Activated CD4-positive, alpha-beta memory T cell treated with anti-CD3 and anti-CD28 coated beads for 36 hours (primary cell): Measurements from ENCODE around the gene NBEAL2. TPM values are rescaled to one million over a fixed set of nuclear protein-coding genes. Genes with fewer than 3 reads are reported as not detected.

ENCODE experiments used
- CTCF ChIA-PET: fragments of 350-600 bp; sonication (Branson Sonifier 250); formaldehyde crosslinking; loops from one replicate; lab custom pipeline; 2021; ENCODE audit warnings: antibody characterized with exemption, inconsistent platforms; lab: Charles Lee
- POLR2A ChIA-PET: fragments of 350-600 bp; sonication (Branson Sonifier 250); formaldehyde crosslinking; loops from one replicate; lab custom pipeline; 2021; ENCODE audit warnings: antibody characterized with exemption; lab: Charles Lee
- DNase-seq: peaks from one replicate; pipeline ENCODE4 v3.0.0-alpha.2; 2020
- H3K27ac Mint-ChIP-seq: one replicate; pipeline ENCODE4 v1.8.0; 2021; ENCODE audit warnings: mixed read lengths
- H3K27me3 Mint-ChIP-seq: one replicate; pipeline ENCODE4 v1.8.0; 2021; ENCODE audit warnings: mixed read lengths
- H3K36me3 Mint-ChIP-seq: one replicate; pipeline ENCODE4 v1.8.0; 2021; ENCODE audit warnings: mixed read lengths
- H3K4me1 Mint-ChIP-seq: one replicate; pipeline ENCODE4 v1.8.0; 2021; ENCODE audit warnings: low read depth, mixed read lengths
- H3K4me3 Mint-ChIP-seq: one replicate; pipeline ENCODE4 v1.8.0; 2021; ENCODE audit warnings: mild to moderate bottlenecking, mixed read lengths
- H3K9me3 Mint-ChIP-seq: one replicate; pipeline ENCODE4 v1.8.0; 2021; ENCODE audit warnings: mixed read lengths
- intact Hi-C: fragments of 100-400 bp; cut with micrococcal nuclease; formaldehyde crosslinking; loops from one replicate; pipeline ENCODE4 v1.15.1; 2023
- total RNA-seq, 2 experiments: library from RNA; stranded (reverse); gene quantifications; one replicate each; pipeline ENCODE4 v1.2.3, GENCODE V29; 2021

NBEAL2 gene
- total RNA-seq, 2 experiments from 2014 or later: 114 to 117 TPM

DNA sequence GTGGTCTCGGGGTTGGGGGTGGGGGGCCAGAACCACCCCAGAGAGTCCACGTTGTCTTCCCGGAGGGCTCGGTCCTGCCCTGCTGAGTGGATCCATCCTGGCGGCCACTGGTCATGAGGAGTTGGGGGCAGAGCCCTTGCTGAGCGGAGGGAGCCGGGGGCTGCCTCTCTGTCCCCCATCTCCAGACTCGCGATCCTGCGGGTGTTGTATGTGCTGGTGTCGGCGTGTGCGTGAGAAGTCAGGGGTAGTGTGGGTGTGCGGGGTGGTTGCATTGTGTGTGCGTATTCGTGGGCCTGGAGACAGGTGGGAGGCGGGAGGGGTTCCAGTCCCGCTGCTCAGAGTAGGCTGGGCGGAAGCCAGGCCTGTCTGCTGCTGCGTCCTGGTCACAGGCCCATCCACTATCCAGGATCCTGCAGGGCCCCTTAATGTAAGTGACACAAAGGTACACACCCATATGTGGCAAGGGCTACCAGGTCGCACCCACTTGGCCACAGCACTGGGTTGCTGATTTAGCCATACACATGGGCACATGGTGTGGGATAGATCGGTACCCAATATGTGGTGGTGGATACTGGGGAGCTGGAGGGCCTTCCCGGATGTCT, 30.7 kb downstream of the NBEAL2 start:
- Mint-ChIP-seq H3K9me3 (no peaks in the 10 kb centered on the region), H3K4me3 (no peak overlapping the region), H3K27ac (no peak overlapping the region), H3K27me3 (no peaks in the 10 kb centered on the region), H3K36me3 (peaks cover 25% of the 10 kb centered on the region), H3K4me1 (peaks cover 7% of the 10 kb centered on the region)
- intact Hi-C loops: loop anchor here (10.0 kb wide), 1 partner anchor 315 kb away; no protein-coding TSS in a partner anchor
- ChIA-PET CTCF (interaction anchor here (1.0 kb wide), 1 partner anchor 12 kb away, joined by 4 read pairs; no protein-coding TSS in a partner anchor), POLR2A (no interaction called here)
- peak; percentile 8 for DNase-seq

DNA sequence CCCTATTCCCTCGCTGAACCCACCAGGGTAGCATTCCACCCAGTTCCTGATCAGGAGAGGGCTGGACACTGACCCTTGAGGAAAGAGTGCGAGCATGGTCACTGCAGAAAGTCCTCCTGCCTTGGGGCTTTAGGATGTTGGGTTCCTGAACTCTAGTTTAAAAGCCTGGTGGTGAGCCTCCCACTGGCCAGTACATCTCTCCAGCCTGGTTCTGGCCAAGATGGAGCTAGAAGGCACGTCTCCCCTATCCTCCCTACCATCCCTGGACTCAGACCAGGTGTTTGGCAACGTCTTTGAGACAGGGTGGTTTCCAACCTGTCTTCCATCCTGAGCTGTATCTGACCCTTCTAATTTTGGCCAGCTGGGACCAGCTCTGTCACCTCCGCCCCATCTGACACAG, 31.4 kb downstream of the NBEAL2 start:
- ChIA-PET CTCF (interaction anchor here (1.0 kb wide), 2 partner anchors 12 to 19 kb away, joined by 3 to 4 read pairs; no protein-coding TSS in a partner anchor), POLR2A (interaction anchor here (0.5 kb wide), 1 partner anchor 99 kb away, joined by 3 read pairs; no protein-coding TSS in a partner anchor)
- H3K4me3 Mint-ChIP-seq: no peak overlapping the region
- H3K27me3 Mint-ChIP-seq: no peaks in the 10 kb centered on the region
- H3K36me3 Mint-ChIP-seq: peaks cover 20% of the 10 kb centered on the region
- H3K27ac Mint-ChIP-seq: no peak overlapping the region
- intact Hi-C loops: loop anchor here (10.0 kb wide), 1 partner anchor 314 kb away; no protein-coding TSS in a partner anchor
- H3K4me1 Mint-ChIP-seq: peaks cover 7% of the 10 kb centered on the region
- DNase-seq: no peak
- H3K9me3 Mint-ChIP-seq: no peaks in the 10 kb centered on the region

DNA sequence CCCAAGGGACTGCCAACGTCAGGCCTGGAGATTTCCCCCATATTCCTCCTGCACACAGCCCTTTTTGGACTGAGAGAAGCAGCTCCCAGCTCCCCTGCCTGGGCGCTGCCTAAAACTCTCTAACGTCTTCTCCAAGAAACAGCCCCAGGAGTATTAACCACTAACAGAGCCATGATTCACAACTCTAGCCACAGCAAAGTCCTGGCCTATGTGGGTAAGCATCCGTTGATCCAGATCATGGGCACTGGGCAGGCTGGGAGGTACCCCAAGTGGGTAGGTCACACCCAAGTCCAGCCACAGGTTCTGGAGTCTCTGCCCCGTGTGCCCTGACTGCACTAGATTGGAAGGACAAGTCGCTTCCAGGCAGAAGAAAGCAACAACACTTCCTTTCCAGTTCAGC, 31.9 kb downstream of the NBEAL2 start:
- ChIA-PET CTCF (interaction anchor here (1.0 kb wide), 2 partner anchors 13 to 19 kb away, joined by 3 to 4 read pairs; no protein-coding TSS in a partner anchor), POLR2A (interaction anchor here (0.5 kb wide), 1 partner anchor 99 kb away, joined by 3 read pairs; no protein-coding TSS in a partner anchor)
- Mint-ChIP-seq H3K27ac (no peak overlapping the region), H3K27me3 (no peaks in the 10 kb centered on the region), H3K4me3 (no peak overlapping the region), H3K4me1 (peaks cover 10% of the 10 kb centered on the region), H3K9me3 (no peaks in the 10 kb centered on the region), H3K36me3 (peaks cover 17% of the 10 kb centered on the region)
- intact Hi-C loops: loop anchor here (10.0 kb wide), 1 partner anchor 313 kb away; no protein-coding TSS in a partner anchor
- no peak for DNase-seq

DNA sequence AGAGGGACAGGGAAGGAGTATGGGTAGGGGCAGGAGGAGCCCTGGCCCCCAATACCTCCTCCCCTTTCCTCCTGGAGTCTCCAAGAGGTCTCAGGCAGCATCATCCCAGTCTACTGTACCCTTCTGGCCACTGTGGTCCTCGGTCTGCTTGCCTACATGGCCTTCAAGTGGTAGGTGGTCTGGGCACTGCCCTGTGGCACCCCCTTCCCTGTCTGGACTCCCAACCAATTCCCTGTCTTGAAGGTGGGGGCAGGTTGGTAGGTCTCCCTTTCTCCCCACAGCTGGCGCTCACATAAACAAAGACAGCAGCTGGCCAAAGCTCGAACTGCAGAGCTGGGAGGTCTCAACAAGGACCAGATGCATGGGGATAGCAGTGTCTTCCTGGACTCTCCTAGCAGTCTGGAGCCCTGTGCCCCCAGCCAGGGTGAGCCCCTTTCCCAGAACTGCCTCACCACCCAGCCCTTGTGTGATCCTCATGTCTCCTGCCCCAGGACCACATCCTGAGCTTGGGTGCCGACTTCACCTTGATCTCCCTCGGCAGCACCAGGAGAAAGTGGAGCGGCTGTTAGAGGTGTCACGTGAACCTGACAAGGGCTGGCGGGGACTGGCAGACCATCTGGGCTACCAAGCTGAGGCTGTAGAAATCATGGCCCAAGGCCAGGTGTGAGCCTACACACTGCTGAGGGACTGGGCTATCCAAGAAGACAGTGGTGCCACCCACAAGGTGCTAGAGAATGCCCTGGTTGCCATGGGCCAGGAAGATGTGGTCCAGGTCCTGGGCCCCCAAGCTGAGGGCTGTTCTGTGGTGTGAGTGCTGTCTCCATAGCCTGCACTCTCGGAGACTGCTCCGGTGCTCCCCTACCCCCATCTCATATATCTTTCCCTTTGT, 33.1 kb downstream of the NBEAL2 start:
- H3K27me3 Mint-ChIP-seq: no peaks in the 10 kb centered on the region
- H3K27ac Mint-ChIP-seq: no peak overlapping the region
- peak; percentile 9 for DNase-seq
- peaks cover 18% of the 10 kb centered on the region for H3K36me3 Mint-ChIP-seq
- peaks cover 23% of the 10 kb centered on the region for H3K4me1 Mint-ChIP-seq
- H3K9me3 Mint-ChIP-seq: no peaks in the 10 kb centered on the region
- POLR2A ChIA-PET: no interaction called here
- CTCF ChIA-PET: no interaction called here
- intact Hi-C loops: loop anchor here (10.0 kb wide), 1 partner anchor 312 kb away; no protein-coding TSS in a partner anchor
- H3K4me3 Mint-ChIP-seq: no peak overlapping the region

DNA sequence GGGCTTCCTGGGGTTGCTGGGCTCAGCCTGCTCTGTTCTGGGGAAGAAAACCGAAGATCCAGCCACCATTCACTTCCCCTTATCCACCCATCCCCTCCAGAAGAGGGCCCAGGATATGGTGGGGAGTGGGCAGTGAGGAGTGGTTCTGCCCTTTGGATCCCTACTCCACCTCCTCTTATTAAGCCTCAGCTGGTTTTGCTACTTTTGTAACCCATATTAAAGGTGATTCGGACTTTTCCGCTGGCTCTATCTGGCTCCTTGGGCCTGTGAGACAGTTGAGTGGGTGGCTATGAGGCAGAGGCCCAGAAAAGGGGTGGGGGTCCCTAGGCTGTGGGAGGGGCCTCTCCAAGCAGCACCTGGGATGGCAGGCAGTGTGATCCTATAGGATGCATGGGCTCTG, 33.8 kb downstream of the NBEAL2 start:
- Mint-ChIP-seq H3K36me3 (peaks cover 19% of the 10 kb centered on the region), H3K4me3 (no peak overlapping the region), H3K9me3 (no peaks in the 10 kb centered on the region), H3K27ac (no peak overlapping the region), H3K4me1 (peaks cover 29% of the 10 kb centered on the region), H3K27me3 (no peaks in the 10 kb centered on the region)
- no peak for DNase-seq
- ChIA-PET CTCF (no interaction called here), POLR2A (no interaction called here)
- intact Hi-C loops: loop anchor here (10.0 kb wide), 1 partner anchor 312 kb away; no protein-coding TSS in a partner anchor

DNA sequence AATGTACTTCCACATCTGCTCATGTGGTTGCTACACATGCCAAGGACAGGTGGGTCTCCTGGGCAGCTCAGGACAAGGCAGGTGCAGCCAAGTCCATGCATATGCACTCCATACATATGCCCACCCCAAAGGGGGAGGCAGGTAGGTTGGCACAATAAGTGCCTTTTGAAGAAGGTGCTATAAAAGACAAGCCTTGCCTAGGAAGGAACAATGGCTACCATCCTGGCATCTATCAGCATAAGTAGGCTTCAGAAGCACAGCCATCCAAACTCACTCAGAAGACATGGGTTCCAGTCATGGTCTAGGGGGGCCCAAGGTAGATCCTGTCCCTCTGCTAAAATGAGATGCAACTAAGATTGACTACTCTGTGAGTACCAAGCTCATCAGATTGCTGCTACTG, 34.6 kb downstream of the NBEAL2 start:
- intact Hi-C loops: loop anchor here (10.0 kb wide), 1 partner anchor 311 kb away; no protein-coding TSS in a partner anchor
- H3K36me3 Mint-ChIP-seq: peaks cover 18% of the 10 kb centered on the region
- no peak overlapping the region for H3K4me3 Mint-ChIP-seq
- no peaks in the 10 kb centered on the region for H3K27me3 Mint-ChIP-seq
- DNase-seq: no peak
- peak overlapping the region; percentile 43 for H3K27ac Mint-ChIP-seq
- peaks cover 34% of the 10 kb centered on the region for H3K4me1 Mint-ChIP-seq
- ChIA-PET POLR2A (no interaction called here), CTCF (no interaction called here)
- no peaks in the 10 kb centered on the region for H3K9me3 Mint-ChIP-seq

DNA sequence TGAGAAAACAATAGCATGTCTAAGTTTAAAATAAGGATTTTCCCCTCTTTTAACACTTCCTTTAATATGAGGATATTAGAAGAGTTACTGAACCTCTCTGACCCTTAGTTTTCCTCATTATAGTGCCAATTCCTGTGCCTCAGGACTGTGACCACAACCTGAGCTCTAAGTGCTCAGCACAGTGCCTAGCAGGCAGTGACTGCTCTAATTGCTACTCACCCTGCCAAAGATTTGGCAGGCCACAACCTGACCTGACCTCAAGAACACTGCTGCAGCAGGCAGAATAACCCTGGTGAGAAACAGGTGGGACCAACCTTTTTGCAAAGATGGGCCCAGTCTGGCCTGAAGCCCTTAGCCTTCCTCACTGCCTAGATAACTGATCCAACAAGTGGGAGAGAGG, 35.7 kb downstream of the NBEAL2 start:
- POLR2A ChIA-PET: no interaction called here
- DNase-seq: no peak
- H3K27me3 Mint-ChIP-seq: no peaks in the 10 kb centered on the region
- H3K36me3 Mint-ChIP-seq: peaks cover 16% of the 10 kb centered on the region
- H3K4me3 Mint-ChIP-seq: no peak overlapping the region
- no peaks in the 10 kb centered on the region for H3K9me3 Mint-ChIP-seq
- H3K4me1 Mint-ChIP-seq: peaks cover 44% of the 10 kb centered on the region
- CTCF ChIA-PET: no interaction called here
- intact Hi-C loops: loop anchor here (5.0 to 10.0 kb wide), 4 partner anchors 38 to 367 kb away; partner anchors contain the start of genes CCDC12, NBEAL2, PTPN23 and SETD2
- peak overlapping the region; percentile 35 for H3K27ac Mint-ChIP-seq

DNA sequence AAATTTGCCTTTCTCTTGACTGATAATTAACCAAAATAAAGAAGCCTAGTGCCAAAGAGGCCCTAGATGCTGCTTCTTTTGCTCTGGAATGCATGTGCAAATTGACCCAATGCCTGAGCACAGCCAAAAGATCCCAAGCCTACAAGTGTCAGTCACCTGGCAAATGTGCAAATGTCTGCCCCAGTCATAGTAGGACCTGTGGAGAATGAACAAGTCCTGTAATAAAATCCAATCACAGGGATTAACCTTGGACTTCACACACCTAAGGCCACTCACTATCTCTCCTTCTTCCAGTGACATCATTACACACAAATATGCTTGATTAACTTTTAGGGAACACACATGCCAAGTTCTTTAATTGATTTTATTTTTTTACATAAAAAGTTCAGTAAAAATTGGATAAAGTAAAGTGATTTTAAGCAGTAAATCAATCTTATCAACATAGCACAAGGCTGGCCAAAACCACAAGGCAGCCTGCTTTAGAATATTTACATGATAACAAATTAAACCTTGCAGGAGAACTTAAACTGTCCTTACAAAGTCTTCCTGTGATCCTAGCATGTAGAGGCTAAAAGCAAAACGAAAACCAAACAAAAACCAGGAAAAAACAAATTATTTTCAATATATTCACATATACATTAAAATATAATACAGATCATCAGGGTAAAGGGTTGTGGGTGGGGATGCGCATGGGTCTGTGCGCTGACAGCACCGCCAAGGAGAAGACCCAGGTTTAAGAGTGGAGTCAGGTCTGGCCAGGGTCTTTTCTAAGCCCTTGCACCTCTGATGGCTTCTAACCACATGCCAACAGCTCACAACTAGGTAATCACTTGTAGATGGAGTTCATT, 36.8 kb downstream of the NBEAL2 start:
- Mint-ChIP-seq H3K9me3 (no peaks in the 10 kb centered on the region), H3K36me3 (peaks cover 13% of the 10 kb centered on the region), H3K27me3 (no peaks in the 10 kb centered on the region), H3K4me1 (peaks cover 47% of the 10 kb centered on the region), H3K27ac (peak overlapping the region; percentile 92), H3K4me3 (no peak overlapping the region)
- DNase-seq: no peak
- intact Hi-C loops: loop anchor here (5.0 to 10.0 kb wide), 4 partner anchors 39 to 366 kb away; partner anchors contain the start of genes CCDC12, NBEAL2, PTPN23 and SETD2
- POLR2A ChIA-PET: no interaction called here
- CTCF ChIA-PET: no interaction called here

DNA sequence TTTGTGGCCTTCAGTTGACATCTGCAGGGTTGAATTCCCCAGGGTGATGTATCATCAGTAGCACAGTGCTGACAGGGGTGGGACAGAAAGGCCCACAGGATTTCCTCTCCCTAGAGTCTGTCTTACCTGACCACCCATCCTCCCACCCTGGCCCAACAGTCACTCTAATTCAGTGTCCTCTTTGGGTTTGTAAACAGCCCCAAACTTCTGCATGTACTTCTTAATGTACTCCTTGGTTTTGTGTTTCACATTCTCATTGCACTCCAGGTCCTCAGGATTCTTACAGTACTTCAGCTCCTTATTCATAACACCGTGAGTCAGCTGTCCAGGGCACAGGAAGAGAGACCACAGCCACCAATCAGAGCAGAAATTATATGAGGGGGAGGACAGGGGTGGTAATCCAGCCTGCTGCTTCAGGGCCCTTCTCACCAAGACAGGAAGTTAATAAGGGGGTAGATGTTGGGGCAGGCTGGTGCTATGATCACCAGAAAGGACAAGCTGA, 37.5 kb downstream of the NBEAL2 start:
- Mint-ChIP-seq H3K9me3 (no peaks in the 10 kb centered on the region), H3K4me3 (peak overlapping the region; percentile 8), H3K27me3 (no peaks in the 10 kb centered on the region), H3K4me1 (peaks cover 47% of the 10 kb centered on the region), H3K27ac (peak overlapping the region; percentile 92), H3K36me3 (peaks cover 13% of the 10 kb centered on the region)
- intact Hi-C loops: loop anchor here (5.0 to 10.0 kb wide), 4 partner anchors 40 to 365 kb away; partner anchors contain the start of genes CCDC12, NBEAL2, PTPN23 and SETD2
- ChIA-PET POLR2A (interaction anchor here (1.2 kb wide), 1 partner anchor 41 kb away, joined by 3 read pairs; the partner anchor contains the start of gene CCDC12), CTCF (no interaction called here)
- DNase-seq: peak; percentile 71

DNA sequence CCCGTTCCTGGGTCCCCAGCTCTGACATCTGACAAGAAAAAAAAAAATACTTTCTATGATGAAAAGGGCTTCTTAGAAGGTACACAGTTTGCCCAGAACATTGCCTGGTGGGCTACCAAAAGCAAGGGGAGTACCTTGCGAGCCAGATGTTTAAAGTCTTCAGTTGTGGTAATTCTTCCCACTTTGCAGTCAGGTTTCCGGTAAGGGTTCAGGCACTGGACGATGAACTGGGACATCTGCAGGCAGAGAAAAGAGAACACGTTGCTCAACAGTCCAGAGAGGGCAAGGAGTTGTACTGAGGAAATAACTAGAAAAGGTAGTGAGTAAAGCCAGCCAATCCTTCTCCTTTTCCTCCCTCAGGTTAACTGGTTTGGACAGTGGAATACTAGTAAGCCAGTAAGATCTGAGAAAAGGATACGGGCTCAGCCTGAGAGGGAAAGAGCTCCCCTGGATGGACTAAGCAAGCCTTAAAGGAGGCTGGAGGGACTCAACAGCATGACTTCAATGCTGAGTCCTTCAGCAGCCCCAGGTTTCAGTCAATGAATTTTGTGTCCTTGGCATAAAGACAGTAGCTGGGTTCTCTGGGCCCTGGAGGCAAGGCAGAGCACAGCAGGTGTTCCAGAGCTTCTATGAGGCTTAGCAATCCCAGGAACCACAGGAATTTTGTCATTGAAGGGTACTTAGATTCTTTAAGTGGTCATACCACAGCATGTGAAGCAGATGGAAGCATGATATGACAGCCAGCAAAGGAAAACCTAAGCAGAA, 38.2 kb downstream of the NBEAL2 start:
- intact Hi-C loops: loop anchor here (5.0 to 10.0 kb wide), 4 partner anchors 40 to 365 kb away; partner anchors contain the start of genes CCDC12, NBEAL2, PTPN23 and SETD2
- Mint-ChIP-seq H3K4me1 (peaks cover 50% of the 10 kb centered on the region), H3K4me3 (no peak overlapping the region), H3K27ac (peak overlapping the region; percentile 92), H3K9me3 (no peaks in the 10 kb centered on the region), H3K36me3 (peaks cover 13% of the 10 kb centered on the region), H3K27me3 (no peaks in the 10 kb centered on the region)
- peak; percentile 8 for DNase-seq
- CTCF ChIA-PET: interaction anchor here (0.6 kb wide), 1 partner anchor 103 kb away, joined by 4 read pairs; no protein-coding TSS in a partner anchor
- POLR2A ChIA-PET: interaction anchor here (0.5 to 1.2 kb wide), 2 partner anchors 41 to 88 kb away, joined by 3 read pairs; partner anchors contain the start of gene CCDC12
